GM18870 (cell line): ENCODE data around the gene GLIS2.

Experiments
- ATAC-seq: cut with Tn5 transposase; IDR thresholded peaks from one replicate; pipeline ENCODE4 v1.9.1; 2021; ENCODE audit warnings: moderate library complexity; ENCODE audit not compliant: unreplicated experiment

GLIS2 gene

DNA sequence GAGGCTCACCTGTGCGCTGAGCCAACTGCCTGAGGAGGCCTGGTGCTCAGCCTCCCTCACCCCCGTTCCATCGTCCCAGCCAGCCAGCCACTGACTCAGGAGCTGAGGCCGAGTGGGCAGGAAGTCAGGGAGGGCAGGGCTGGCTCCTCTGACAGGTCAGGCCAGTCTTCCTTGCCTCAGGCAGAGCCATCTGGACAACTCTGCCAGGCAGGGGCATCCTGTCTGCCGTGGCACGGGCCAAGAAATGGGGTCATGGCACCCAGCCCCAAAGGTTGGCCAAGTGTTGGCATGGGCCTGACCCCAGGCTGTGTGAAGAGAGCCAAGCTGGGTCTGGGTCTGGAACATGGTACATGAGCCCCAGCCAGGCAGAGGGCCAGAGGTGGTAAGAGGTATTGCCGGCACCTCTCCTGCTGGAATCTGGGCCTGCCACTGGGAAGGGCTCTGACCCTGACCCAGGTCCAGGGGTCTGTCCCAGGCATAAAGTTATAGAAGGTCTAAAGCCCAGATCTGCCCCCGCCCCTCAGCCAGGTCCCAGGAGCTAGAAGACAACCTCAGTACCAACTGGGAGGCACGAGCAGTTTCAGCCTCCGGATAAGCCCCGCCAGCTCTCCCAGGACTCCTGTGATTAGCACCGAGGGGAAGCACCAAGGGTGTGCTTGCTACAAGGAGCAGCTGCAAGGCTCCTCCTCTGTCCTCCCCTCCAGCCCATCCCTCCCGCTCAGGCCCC is 53.3 kb downstream of the GLIS2 start:
- ATAC-seq: no peak

DNA sequence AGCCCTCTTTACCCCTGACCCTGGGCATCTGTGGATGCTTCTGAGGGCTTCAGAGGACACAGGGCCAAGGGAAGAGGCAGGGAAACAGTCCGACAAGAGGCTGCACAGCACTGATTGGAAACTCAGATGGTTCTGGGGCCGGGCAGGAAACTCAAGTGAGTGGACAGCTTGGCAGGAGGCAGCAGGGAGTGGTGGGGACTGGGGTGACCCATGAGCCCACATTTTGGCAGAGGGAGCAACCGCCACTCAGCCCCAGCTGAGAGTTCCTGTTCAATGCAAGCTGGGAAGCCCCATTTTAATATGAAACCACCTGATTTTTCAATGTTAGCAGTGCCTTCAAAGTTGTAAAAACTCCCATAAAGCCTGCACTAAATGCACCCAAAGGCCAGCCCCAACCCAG is 54.3 kb downstream of the GLIS2 start:
- ATAC-seq: no peak

DNA sequence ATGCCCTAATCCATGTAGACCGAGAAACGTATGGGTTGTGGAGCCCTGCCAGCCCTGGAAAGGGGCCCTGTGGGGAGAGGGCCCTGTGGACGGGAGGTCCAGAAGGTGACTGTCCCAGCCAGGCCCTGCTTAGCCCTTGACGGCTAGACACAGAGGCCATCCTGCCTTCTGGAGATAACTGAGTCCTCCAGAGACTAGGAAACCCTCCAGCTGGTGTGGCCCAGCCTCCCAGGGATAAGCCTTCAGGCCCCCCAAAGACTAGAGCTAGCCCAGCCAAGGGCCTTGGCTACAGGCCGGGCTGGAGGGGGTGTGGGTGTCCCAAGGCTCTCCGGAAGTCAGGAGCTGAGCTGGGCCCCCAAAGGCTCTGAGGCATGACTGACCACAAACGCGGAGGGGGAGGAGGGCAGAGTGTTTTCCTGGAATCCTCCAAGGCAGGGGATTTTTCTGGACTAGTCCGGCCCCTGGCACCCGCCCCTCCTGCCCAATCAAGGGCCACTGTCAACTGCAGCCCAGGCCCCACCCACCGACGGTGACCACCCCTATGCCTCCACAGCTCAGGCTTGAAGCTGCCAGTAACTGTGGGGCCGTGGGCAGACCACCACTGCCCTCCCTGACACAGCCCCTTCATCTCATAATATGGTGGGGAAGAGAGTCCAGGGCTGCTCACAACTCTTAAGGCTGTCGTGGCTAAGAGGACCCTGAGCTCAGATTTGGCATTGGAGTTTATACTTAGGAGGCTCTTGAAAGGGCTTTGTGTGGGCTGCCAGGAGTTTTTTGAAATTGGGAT is 54.9 kb downstream of the GLIS2 start:
- ATAC-seq: no peak

DNA sequence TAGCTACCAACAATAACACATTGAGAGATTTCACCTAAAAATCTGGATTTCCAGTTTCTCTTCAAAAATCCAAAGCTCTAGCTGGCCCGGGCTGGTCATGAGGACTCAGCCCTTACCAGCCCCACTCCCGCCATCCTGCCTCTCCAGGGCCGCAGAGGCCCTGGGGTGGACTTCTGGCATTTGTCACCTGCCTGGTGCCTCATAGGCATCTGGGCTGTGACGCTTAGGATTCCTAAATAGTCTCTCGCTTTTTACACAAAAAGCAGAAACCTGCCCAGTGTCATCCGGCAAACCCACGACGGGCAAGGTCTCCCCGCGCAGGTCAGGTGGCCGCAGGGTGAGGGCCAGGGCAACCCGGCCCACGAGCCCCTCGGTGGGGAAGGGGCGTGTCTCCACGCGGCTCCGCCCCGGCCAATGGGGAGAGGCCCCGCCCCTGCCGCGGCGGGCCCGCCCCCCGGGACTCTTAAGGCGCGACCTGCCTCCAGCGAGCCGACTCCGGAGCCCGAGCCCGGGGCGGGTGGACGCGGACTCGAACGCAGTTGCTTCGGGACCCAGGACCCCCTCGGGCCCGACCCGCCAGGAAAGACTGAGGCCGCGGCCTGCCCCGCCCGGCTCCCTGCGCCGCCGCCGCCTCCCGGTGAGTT is 55.6 kb downstream of the GLIS2 start, which contains the start of gene VASN:
Gene VASN (plus strand): TSS at position 492 of the 644 bp plus-strand sequence. CDS start 9,030 bp downstream, outside the sequence.
- no peak for ATAC-seq

DNA sequence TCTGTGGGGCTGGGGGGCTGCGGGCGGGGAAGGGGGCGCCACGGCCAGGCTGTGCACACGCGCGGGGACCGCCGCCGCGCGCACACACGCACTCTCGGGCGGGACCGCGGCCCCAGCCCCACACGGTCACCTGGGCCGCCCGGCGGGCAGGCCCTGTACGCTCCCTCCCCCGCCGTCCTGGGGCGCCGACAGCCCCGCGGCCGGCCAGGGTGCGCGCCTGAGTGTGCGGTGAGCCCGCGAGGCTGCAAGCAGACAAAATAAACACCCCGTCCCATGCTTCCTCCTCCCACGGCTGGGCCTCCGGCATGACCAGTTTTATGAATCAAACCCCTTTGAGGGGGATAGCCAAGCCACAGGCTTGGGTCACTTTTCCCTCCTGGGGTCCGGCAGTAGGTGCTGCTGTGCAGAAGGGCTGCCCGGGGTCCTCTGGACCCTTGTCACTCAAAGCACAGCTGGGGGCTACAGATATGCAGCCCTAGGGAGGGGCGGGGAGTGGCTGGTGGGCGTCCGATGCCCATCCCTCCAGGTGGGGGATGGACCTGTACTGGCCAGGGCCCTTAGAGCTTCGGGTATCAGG is 56.2 kb downstream of the GLIS2 start:
- no peak for ATAC-seq

DNA sequence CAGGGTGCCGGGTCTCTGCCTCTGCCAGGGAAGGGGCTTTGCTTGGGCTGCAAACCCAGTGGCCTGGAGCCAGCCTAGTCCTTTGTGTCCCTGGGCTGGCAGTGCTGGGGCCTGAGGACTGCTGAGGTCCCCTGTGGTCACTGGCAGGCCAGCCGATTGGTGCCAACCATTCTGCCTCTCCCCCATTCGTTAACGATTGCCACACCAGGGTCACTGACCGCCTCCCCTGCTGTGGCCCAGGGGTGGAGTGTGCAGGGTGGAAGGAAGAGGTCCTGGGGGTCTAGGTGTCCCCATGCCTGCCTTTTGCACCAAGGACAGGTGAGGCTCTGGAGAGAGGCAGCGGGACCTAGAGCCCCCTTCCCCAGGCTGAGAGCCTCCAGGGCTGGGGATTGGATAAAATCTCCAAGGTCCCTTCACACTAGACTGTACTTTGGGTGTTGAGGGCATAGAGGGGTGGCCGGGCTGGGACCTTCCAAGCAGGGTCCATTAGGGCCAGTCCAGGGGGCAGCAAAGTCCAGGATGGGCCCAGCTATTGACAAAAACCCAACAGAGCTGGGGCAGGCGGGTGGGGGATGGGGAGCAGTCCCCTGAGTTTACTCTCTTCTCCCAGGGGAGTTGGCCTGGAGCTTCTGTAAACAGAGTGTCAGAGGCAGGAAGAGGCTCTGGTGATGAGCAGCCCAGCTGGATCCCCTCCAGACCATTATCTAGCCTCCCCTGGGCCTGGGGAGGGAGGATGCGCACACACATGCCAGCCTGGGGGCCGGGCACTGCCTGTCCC is 56.9 kb downstream of the GLIS2 start:
- no peak for ATAC-seq

DNA sequence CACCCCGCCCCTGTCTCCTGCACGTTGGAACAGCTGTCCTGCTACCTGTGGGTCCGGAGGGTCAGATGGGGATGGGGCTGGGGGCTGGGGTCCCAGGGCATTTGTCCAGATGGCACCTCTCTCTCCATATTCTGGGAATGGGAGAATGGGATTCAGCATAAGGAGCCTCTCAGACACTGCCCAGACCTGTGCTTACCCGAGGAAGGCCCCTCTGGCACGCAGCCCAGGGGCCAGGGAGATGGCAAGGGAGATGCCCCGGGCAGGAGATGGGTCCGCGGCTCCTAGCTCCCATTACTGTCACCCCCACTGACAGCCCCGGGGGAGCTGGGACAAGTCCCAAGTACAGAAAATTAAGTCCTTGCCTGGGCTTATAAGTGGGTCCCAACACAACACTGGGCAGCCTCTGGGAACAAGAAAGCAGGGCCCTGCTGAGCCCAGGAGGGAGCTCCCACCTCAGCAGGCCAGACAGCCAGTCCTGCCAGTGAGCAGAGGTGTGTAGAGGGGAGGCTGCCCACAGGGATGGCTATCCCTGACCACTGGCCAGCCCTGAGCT is 57.6 kb downstream of the GLIS2 start:
- ATAC-seq: no peak

DNA sequence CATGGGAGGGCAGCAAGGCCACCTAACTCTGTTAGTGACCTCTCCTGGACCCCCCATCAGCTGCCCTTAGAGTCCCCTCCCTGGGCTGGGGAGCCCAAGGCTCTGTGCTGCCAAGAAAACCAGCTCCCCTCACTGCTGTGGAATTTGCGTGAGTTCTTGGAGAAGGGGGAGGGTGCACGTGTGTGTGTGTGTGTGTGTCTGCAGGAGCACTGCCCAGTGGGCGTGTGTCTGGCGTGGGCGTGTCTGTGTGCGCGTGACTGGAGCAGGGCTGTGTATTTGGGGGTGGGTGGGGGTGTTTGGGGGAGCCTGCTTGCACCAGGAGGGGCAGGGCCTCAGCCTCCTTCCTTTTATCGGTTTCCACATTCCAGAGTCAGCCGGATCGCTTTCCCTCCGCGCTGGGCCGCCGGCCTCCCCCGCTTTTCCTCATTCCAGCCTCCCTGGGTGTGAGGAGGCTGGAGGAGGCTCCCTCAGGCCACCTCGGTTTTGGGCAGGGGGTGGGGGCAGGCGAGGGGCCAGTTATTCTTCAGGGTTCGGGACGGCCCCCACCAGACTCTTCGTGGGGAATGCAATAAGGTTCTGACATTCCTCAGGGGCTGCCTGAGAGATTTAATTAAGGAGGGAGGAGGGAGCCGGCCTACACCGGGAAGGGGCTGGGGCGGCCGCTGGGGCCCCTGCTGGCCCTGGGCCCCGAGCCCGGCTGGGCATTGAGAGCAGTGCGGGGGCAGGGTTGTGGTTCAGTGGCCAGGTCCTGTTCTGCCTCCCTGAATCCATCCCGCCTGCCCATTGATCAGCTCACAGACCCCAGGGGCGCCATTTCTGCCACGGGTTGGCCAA is 58.3 kb downstream of the GLIS2 start:
- no peak for ATAC-seq

DNA sequence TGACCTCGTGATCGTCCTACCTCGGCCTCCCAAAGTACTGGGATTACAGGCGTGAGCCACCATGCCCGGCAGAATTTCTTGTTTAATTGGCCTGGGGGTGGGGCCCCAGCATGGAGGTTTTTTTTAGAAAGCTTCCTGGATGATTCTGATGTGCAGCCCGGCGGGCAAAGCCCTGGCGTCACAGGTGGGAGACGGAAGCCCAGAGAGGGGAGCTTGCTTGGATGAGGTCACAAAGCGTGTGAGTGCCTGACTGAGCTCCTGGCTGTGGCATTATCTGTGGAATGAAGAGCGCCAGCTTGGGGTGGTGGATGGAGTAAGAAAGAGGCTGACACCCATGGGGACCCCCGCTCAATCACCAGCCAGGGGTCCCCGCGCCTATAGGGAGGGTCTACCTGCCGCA is 59.9 kb downstream of the GLIS2 start:
- ATAC-seq: no peak

DNA sequence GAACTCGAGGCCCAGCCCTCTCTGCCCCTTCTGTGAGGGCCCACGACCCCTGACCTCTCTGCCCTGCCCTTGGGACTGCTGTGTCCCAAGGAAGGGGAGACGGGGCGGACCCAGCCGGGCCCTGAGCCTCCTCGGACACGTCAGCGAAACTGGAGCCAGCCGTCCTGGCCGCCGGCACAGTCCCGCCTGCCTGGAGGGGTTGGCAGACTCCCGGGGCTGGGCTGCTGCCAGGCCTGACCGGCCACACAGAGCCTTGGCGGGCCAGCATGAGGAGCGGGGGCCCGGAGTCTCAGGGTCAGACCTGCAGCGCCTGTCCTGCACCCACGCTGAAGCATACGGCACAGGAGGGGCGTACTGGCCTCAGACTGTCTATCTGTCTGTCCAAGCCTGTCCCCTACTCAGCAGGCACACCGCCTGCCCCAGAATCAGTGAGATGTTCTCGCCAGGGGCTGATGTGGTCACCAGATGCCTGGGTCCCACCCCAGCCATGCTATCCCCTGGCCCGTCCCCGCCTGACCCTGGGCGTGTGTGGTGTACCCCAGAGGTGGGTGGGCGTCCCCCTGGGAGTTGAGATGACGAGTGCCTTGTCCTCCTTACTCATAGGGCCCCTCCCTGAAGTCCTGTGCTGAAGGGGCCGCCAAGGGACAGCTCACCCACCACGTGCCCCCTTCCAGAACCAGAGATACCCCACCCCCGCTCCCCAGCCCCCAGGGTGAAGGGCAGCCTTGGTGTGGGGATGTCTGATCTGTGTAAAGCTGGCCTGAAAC is 60.4 kb downstream of the GLIS2 start:
- ATAC-seq: no peak

DNA sequence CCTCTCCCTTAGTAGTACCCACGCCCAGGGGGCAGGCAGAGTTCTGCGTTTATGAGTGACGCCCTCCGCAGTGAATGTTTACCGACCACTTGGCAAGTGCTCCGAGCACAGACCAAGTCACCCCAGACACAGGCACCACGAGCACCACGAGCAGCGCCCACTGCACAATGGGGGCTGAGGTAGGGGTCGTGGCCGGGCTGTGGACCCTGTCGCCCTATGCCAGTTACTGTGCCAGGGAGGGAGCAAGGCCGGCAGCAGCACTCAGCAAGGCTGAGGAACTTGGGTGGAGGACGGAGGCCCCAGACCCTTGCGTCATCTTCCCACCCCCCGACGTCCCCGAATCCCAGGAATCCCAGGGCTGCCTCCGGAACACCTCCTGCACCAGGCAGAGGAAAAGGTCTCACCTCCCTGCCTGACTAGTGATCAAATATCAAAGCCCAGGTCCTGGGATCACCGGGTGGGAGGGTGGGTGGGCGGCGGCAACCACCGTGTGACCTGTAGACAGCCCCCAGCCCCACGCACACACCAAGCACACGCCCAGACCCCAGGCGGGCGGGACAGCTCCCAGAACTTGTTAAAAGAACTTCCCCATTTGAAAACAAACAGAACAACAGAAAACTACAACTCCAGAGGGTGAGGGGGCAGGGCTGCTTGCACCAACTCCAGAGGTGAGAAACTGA is 61.2 kb downstream of the GLIS2 start:
- ATAC-seq: no peak

DNA sequence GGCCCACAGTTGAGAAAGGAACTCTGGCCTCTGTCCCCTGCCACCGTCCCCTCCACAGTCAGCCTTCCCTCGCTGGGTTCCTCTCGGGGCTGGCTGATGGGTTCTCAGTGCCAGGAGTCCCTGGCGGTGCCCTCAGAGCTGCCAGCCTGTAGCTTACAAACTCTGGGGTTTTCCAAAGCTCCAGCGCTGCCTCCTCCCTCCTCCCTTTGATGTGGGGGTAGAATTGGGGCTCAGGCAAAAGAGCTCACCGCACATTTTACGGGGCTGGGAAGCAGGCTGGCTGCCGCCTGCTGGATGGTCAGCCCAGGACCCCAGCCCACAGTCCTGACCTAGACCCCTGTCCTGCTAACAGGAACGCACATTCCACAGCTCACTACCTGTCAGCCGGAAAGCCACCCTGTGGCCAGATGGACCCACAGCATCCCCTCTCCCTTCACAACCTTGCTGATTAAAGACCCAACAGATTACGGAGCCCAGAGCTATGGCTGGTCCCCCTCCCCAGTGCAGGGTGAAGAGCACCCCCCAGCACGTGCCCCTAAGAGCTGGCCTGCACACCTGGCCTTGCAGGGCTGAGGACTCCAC is 61.8 kb downstream of the GLIS2 start:
- no peak for ATAC-seq

DNA sequence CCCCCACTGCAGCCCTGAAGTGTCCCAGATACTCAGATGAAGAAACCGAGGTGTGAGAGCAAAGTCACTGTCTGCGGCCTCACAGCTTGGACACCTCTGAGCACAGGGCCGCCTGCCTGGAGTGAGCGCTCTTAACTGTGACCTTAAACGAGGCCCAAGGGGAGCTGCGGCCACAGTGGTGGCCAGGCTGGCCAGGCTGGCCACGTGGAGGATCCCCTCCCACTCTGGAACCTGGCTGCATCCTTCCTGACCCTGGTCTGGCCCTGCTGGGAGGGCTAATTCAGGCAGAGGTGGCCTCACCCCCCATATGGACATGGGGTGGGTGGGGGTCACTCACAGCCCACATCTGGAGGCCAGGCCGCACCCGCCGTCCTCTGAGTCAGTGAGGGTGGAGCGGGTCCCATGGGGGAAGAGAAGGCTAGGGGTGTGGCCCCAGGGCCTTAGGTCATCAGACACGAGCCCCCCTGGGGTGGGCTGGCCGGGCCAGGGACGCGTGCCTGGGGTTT is 62.3 kb downstream of the GLIS2 start:
- ATAC-seq: no peak

DNA sequence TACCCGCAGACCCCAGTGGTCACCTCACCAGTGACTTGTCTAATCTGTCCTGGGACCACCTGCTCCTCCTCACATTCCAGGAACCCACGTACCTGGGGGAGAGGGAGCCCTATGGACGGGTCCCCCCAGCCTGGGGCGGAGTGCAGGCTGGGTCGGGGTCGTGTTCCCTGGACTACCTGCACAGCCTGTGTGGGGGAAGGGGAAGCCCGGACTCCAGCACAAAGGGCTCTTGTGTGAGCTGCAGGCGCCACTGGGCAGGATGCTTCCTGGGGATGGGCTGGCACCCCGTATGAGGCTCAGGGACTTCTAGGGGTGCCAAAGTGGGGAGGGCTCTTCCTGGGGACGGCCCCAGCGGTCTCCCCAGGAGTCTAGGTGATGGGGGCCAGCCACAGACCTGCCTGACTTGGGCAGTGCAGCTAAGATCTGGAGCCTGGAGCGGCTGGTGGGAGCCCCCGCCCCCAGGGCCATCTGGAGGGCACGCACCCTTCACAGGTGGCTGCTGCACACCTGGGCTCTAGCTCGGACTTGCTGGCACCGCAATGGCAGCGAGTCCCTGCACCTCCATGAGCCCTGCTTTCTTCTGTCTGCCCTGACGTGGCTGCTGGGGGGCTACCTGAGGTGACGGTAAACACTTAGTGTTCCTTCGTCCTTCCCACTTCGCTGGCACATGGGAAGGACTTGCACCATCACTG is 63.3 kb downstream of the GLIS2 start:
- ATAC-seq: no peak

DNA sequence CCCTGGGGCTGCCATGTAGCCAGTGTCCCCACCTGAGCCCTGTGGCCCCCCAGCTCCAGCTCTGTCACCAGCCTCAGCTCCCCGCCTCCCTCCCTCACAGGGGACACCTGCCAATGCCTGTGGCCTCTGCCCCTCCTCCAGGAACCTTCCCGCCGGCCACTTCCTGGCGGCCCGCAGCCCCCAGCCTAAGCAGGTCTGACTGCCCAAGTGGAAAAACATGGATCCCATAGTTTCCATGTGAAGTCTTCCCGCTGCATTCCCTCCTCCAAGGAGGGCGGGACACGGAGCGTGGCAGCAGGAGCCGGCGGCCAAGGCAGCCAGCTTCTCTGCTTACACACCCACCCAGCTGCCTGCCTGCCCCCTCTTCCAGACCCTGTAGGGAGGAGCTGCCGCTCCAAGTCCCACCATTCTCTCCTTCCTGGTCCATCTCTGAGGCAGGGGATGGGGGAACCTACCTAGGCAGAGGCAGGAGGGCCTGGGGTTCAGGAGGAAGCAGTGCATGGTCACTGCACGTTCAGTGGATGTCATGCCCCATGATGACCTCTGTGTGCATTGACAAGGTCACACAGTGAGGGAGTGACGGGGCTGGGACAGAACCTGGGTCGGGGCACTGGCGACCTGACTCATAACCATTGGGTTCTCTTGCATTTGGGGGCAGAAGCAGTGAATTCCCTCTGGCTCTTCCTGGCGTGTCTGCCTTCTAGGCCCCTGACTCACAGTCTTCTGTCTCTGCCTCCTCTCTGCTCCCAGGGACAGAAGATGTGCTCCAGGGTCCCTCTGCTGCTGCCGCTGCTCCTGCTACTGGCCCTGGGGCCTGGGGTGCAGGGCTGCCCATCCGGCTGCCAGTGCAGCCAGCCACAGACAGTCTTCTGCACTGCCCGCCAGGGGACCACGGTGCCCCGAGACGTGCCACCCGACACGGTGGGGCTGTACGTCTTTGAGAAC is 64.5 kb downstream of the GLIS2 start:
- no peak for ATAC-seq
